Retinal pigment epithelial cell (primary cell): ENCODE data around the gene COL26A1.
"Not testable (repeated sequence)": the region's sequence is repeated elsewhere in the genome, so short reads cannot be mapped to it uniquely, and the experiment has no call there.

Experiments used
- DNase-seq: peaks from one replicate; pipeline ENCODE4 v3.0.0-alpha.2; 2010; ENCODE audit warnings: low read depth
- H3K4me3 ChIP-seq: 2 replicates; pipeline ENCODE4 v1.5.1; 2011; ENCODE audit warnings: mild to moderate bottlenecking, low read length, control low read depth, moderate library complexity
- CTCF ChIP-seq: conservative IDR thresholded peaks from 2 replicates; pipeline ENCODE4 v1.5.1; 2011; ENCODE audit warnings: low read depth, low read length, control low read depth, inconsistent platforms

COL26A1 gene

GRCh38 chr7:101332026-101332425, 30.6 kb upstream of the COL26A1 start:
- TF ChIP-seq CTCF = no peak
- no peak for DNase-seq

GRCh38 chr7:101333912-101334311, 28.8 kb upstream of the COL26A1 start:
- no peak overlapping the region for H3K4me3 ChIP-seq
- no peak for TF ChIP-seq CTCF
- no peak for DNase-seq

More at GRCh38 chr7:101332026-101332425, 30.6 kb upstream of the COL26A1 start:
- H3K4me3 ChIP-seq = no peak overlapping the region

- H3K4me3 ChIP-seq = no peak overlapping the region
- TF ChIP-seq CTCF = no peak
- DNase-seq = no peak
Measured at GRCh38 chr7:101340379-101340778, 22.3 kb upstream of the COL26A1 start.

- no peak for TF ChIP-seq CTCF
- H3K4me3 ChIP-seq = no peak overlapping the region
- no peak for DNase-seq
Measured at GRCh38 chr7:101342892-101343291, 19.8 kb upstream of the COL26A1 start.

GRCh38 chr7:101347477-101347876, 15.2 kb upstream of the COL26A1 start:
- DNase-seq = no peak
- no peak overlapping the region for H3K4me3 ChIP-seq
- no peak for TF ChIP-seq CTCF

GRCh38 chr7:101348456-101349067, 14.1 kb upstream of the COL26A1 start:
- DNase-seq = not testable (repeated sequence)

GRCh38 chr7:101349300-101349699, 13.4 kb upstream of the COL26A1 start:
- not testable (repeated sequence) for DNase-seq, H3K4me3 ChIP-seq

More at GRCh38 chr7:101348456-101349067, 14.1 kb upstream of the COL26A1 start:
- H3K4me3 ChIP-seq = not testable (repeated sequence)

- TF ChIP-seq CTCF = no peak
- H3K4me3 ChIP-seq = no peak overlapping the region
- DNase-seq = no peak
Measured at GRCh38 chr7:101352920-101353308, 9.8 kb upstream of the COL26A1 start.
